Glutamatergic neuron (in vitro differentiated cells): ENCODE data around the gene YIPF3. TPM values are rescaled to one million over a fixed set of nuclear protein-coding genes. Genes with fewer than 3 reads are reported as not detected.

ENCODE experiments used
- DNase-seq: peaks from one replicate; pipeline ENCODE4 v3.0.0; 2022
- H3K27ac Mint-ChIP-seq: one replicate; pipeline ENCODE4 v1.8.0; 2020; ENCODE audit warnings: mild to moderate bottlenecking, mixed read lengths, inconsistent platforms; ENCODE audit not compliant: unreplicated experiment
- H3K27me3 Mint-ChIP-seq: one replicate; pipeline ENCODE4 v1.8.0; 2020; ENCODE audit warnings: mild to moderate bottlenecking, moderate library complexity, mixed read lengths, inconsistent platforms; ENCODE audit not compliant: unreplicated experiment
- H3K36me3 Mint-ChIP-seq: one replicate; pipeline ENCODE4 v1.8.0; 2020; ENCODE audit warnings: mild to moderate bottlenecking, mixed read lengths, inconsistent platforms; ENCODE audit not compliant: unreplicated experiment
- H3K4me1 Mint-ChIP-seq: one replicate; pipeline ENCODE4 v1.8.0; 2020; ENCODE audit warnings: mild to moderate bottlenecking, low read depth, mixed read lengths, inconsistent platforms; ENCODE audit not compliant: unreplicated experiment
- H3K4me3 Mint-ChIP-seq: one replicate; pipeline ENCODE4 v1.8.0; 2020; ENCODE audit warnings: mild to moderate bottlenecking, mixed read lengths, inconsistent platforms; ENCODE audit not compliant: unreplicated experiment
- H3K9me3 Mint-ChIP-seq: one replicate; pipeline ENCODE4 v1.8.0; 2020; ENCODE audit warnings: mild to moderate bottlenecking, moderate library complexity, mixed read lengths, inconsistent platforms; ENCODE audit not compliant: unreplicated experiment
- CTCF ChIP-seq: fragments of 200-600 bp; sonication (generic); IDR thresholded peaks from one replicate; pipeline ENCODE4 v1.5.0; 2021; ENCODE audit not compliant: partially characterized antibody, unreplicated experiment
- total RNA-seq: library from RNA; stranded (reverse); fragmentation: NEBNext Ultra II Directional; extraction: Animal tissue kit (Norgen Biotek cat#: 25700); gene quantifications from one replicate; pipeline ENCODE4 v1.2.1, GENCODE V29; 2021; ENCODE audit not compliant: unreplicated experiment

YIPF3 gene
- total RNA-seq, 1 donor from 2014 or later, result 198 TPM

GRCh38 chr6:43496370-43497128, 20.2 kb downstream of the YIPF3 start:
- Mint-ChIP-seq H3K4me1 (peaks cover 19% of the 10 kb centered on the region), H3K9me3 (no peaks in the 10 kb centered on the region), H3K36me3 (peaks cover 4% of the 10 kb centered on the region), H3K4me3 (no peak overlapping the region), H3K27me3 (peaks cover 8% of the 10 kb centered on the region), H3K27ac (no peak overlapping the region)
- no peak for DNase-seq
- TF ChIP-seq CTCF, result no peak

- DNase-seq, result no peak
- no peak for TF ChIP-seq CTCF
These were observed 21.3 kb downstream of the YIPF3 start for GRCh38 chr6:43495409-43495941.

GRCh38 chr6:43494766-43495165, 22.0 kb downstream of the YIPF3 start:
- no peak for TF ChIP-seq CTCF
- H3K4me3 Mint-ChIP-seq, result no peak overlapping the region
- H3K4me1 Mint-ChIP-seq, result peaks cover 25% of the 10 kb centered on the region
- H3K27ac Mint-ChIP-seq, result no peak overlapping the region
- DNase-seq, result no peak
- peaks cover 3% of the 10 kb centered on the region for H3K9me3 Mint-ChIP-seq
- peaks cover 8% of the 10 kb centered on the region for H3K27me3 Mint-ChIP-seq
- H3K36me3 Mint-ChIP-seq, result peaks cover 4% of the 10 kb centered on the region

More at GRCh38 chr6:43495409-43495941, 21.3 kb downstream of the YIPF3 start:
- peaks cover 8% of the 10 kb centered on the region for H3K27me3 Mint-ChIP-seq
- H3K27ac Mint-ChIP-seq, result no peak overlapping the region
- peaks cover 19% of the 10 kb centered on the region for H3K4me1 Mint-ChIP-seq
- H3K9me3 Mint-ChIP-seq, result no peaks in the 10 kb centered on the region
- no peak overlapping the region for H3K4me3 Mint-ChIP-seq
- peaks cover 4% of the 10 kb centered on the region for H3K36me3 Mint-ChIP-seq

- no peak overlapping the region for H3K4me3 Mint-ChIP-seq
- peaks cover 4% of the 10 kb centered on the region for H3K36me3 Mint-ChIP-seq
- DNase-seq, result no peak
- H3K27me3 Mint-ChIP-seq, result peaks cover 8% of the 10 kb centered on the region
- TF ChIP-seq CTCF, result no peak
- H3K27ac Mint-ChIP-seq, result no peak overlapping the region
- peaks cover 29% of the 10 kb centered on the region for H3K4me1 Mint-ChIP-seq
- peaks cover 3% of the 10 kb centered on the region for H3K9me3 Mint-ChIP-seq
These were observed 22.4 kb downstream of the YIPF3 start for GRCh38 chr6:43494321-43494720.

- no peak for DNase-seq
- Mint-ChIP-seq H3K27me3 (peaks cover 10% of the 10 kb centered on the region), H3K4me1 (peaks cover 34% of the 10 kb centered on the region), H3K9me3 (peaks cover 3% of the 10 kb centered on the region), H3K36me3 (peaks cover 4% of the 10 kb centered on the region), H3K27ac (no peak overlapping the region), H3K4me3 (no peak overlapping the region)
- TF ChIP-seq CTCF, result no peak
These were observed 22.9 kb downstream of the YIPF3 start for GRCh38 chr6:43493833-43494232.
